Tibial nerve (tissue), 4 donors: ENCODE data around the gene SDK2.

Source experiments
- EP300 ChIP-seq, 2 donors: sonication (generic); formaldehyde crosslinking; IDR thresholded peaks; one replicate each; pipeline ENCODE4 v1.6.1; 2017; ENCODE audit warnings: antibody characterized with exemption in 2 of 2, mild to moderate bottlenecking in 1 of 2
- TF ChIP-seq, protein P1 (sequence below), 5 experiments: fragments of 200-600 bp in 3 of 5; fragments of 450-650 bp in 2 of 5; sonication (generic) in 3 of 5; IDR thresholded peaks; one replicate each; pipeline ENCODE4 v1.5.1; 2016 to 2019; ENCODE audit warnings: antibody characterized with exemption in 5 of 5, mild to moderate bottlenecking in 3 of 5, moderate library complexity in 2 of 5

DNA sequence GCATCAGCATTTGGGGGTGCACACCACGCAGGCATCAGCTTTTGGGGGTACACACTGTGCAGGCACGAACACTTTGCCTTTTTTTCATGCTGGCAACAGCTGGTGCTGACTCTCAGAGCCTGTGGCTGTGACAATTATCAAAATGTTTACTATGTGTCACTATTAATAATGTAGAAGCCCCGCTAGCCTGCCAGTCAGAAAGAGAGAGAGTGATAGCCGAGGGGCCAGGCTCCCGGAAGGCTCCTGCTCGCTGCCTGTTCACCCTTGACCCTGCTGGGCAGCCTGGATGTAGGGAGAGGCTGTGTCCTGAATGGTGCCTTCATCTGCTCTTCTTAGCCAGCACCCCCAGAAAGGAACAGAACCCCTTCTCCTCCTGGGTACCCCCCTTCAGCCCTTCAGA is 61.9 kb downstream of the SDK2 start:
- TF ChIP-seq, protein P1, sequence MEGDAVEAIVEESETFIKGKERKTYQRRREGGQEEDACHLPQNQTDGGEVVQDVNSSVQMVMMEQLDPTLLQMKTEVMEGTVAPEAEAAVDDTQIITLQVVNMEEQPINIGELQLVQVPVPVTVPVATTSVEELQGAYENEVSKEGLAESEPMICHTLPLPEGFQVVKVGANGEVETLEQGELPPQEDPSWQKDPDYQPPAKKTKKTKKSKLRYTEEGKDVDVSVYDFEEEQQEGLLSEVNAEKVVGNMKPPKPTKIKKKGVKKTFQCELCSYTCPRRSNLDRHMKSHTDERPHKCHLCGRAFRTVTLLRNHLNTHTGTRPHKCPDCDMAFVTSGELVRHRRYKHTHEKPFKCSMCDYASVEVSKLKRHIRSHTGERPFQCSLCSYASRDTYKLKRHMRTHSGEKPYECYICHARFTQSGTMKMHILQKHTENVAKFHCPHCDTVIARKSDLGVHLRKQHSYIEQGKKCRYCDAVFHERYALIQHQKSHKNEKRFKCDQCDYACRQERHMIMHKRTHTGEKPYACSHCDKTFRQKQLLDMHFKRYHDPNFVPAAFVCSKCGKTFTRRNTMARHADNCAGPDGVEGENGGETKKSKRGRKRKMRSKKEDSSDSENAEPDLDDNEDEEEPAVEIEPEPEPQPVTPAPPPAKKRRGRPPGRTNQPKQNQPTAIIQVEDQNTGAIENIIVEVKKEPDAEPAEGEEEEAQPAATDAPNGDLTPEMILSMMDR (IDR thresholded peaks at IDR 0.05): no peak
- no peak for TF ChIP-seq EP300 (IDR thresholded peaks at IDR 0.05)
